GM18520 (cell line): Measurements from ENCODE around the gene ASAP2.

Experiments used
- ATAC-seq: cut with Tn5 transposase; IDR thresholded peaks from one replicate; pipeline ENCODE4 v1.9.1; 2021; ENCODE audit not compliant: unreplicated experiment

ASAP2 gene

GRCh38 chr2:9373476-9373875 is 166.9 kb downstream of the ASAP2 start:
- ATAC-seq, result no peak

- ATAC-seq, result no peak
Measured at GRCh38 chr2:9374071-9374730, 167.6 kb downstream of the ASAP2 start.

GRCh38 chr2:9375857-9376428 is 169.3 kb downstream of the ASAP2 start:
- no peak for ATAC-seq

- ATAC-seq, result no peak
Measured at GRCh38 chr2:9377461-9378097, 171.0 kb downstream of the ASAP2 start.

GRCh38 chr2:9378433-9379390 is 172.1 kb downstream of the ASAP2 start:
- no peak for ATAC-seq

- no peak for ATAC-seq
Measured at GRCh38 chr2:9379391-9379755, 172.8 kb downstream of the ASAP2 start.

- ATAC-seq, result no peak
Measured at GRCh38 chr2:9380702-9381628, 174.4 kb downstream of the ASAP2 start.

GRCh38 chr2:9382604-9383235 is 176.1 kb downstream of the ASAP2 start:
- ATAC-seq, result no peak

GRCh38 chr2:9384521-9384920 is 177.9 kb downstream of the ASAP2 start:
- ATAC-seq, result no peak

- no peak for ATAC-seq
Measured at GRCh38 chr2:9385841-9386240, 179.2 kb downstream of the ASAP2 start.

- ATAC-seq, result no peak
Measured at GRCh38 chr2:9388199-9388681, 181.6 kb downstream of the ASAP2 start.

- ATAC-seq, result no peak
Measured at GRCh38 chr2:9388950-9389911, 182.6 kb downstream of the ASAP2 start.

GRCh38 chr2:9390151-9390850 is 183.7 kb downstream of the ASAP2 start:
- ATAC-seq, result no peak

GRCh38 chr2:9390991-9391390 is 184.4 kb downstream of the ASAP2 start:
- ATAC-seq, result no peak

GRCh38 chr2:9391961-9392720 is 185.5 kb downstream of the ASAP2 start:
- ATAC-seq, result no peak

GRCh38 chr2:9392898-9393765 is 186.5 kb downstream of the ASAP2 start:
- ATAC-seq, result no peak
